H9 (cell line): ENCODE measurements around the gene LXN. TPM values are rescaled to one million over a fixed set of nuclear protein-coding genes. Genes with fewer than 3 reads are reported as not detected.

Experiments used
- DNase-seq: peaks from one replicate; pipeline ENCODE4 v3.0.0-alpha.2; 2017
- H2AFZ ChIP-seq: one replicate; pipeline ENCODE4 v1.6.1; 2013; ENCODE audit warnings: mild to moderate bottlenecking, low read length, control low read depth, moderate library complexity
- H2AK5ac ChIP-seq: 2 replicates; pipeline ENCODE4 v1.6.1; 2013; ENCODE audit warnings: low read length, control low read depth, mixed read lengths; ENCODE audit not compliant: insufficient read length
- H2BK120ac ChIP-seq: one replicate; pipeline ENCODE4 v1.6.1; 2013; ENCODE audit warnings: low read depth, mild to moderate bottlenecking, low read length, control low read depth, inconsistent platforms; ENCODE audit not compliant: poor library complexity, severe bottlenecking
- H2BK12ac ChIP-seq: 2 replicates; pipeline ENCODE4 v1.6.1; 2013; ENCODE audit warnings: low read length, control low read depth, mixed read lengths, low read depth; ENCODE audit not compliant: insufficient read length
- H2BK15ac ChIP-seq: 2 replicates; pipeline ENCODE4 v1.6.1; 2013; ENCODE audit warnings: low read depth, low read length, control low read depth
- H2BK20ac ChIP-seq: one replicate; pipeline ENCODE4 v1.6.1; 2013; ENCODE audit warnings: low read depth, mild to moderate bottlenecking, low read length, control low read depth, inconsistent platforms; ENCODE audit not compliant: poor library complexity, severe bottlenecking
- H2BK5ac ChIP-seq: 2 replicates; pipeline ENCODE4 v1.6.1; 2013; ENCODE audit warnings: low read length, control low read depth, mixed read lengths; ENCODE audit not compliant: insufficient read length
- H3K14ac ChIP-seq: 2 replicates; pipeline ENCODE4 v1.6.1; 2013; ENCODE audit warnings: low read length, control low read depth; ENCODE audit not compliant: insufficient read depth
- H3K18ac ChIP-seq: 2 replicates; pipeline ENCODE4 v1.6.1; 2013; ENCODE audit warnings: low read depth, mild to moderate bottlenecking, mixed read lengths, low read length, control low read depth; ENCODE audit not compliant: insufficient read length
- H3K23ac ChIP-seq: 2 replicates; pipeline ENCODE4 v1.6.1; 2013; ENCODE audit warnings: low read length, control low read depth, mixed read lengths, low read depth; ENCODE audit not compliant: insufficient read length
- H3K23me2 ChIP-seq: 2 replicates; pipeline ENCODE4 v1.6.1; 2013; ENCODE audit warnings: low read depth, mild to moderate bottlenecking, mixed read lengths, low read length, control low read depth; ENCODE audit not compliant: insufficient read length, poor library complexity, severe bottlenecking
- H3K27ac ChIP-seq: 2 replicates; pipeline ENCODE4 v1.5.1; 2013; ENCODE audit warnings: low read length, control low read depth, mixed read lengths, low read depth; ENCODE audit not compliant: insufficient read length
- H3K27me3 ChIP-seq: 2 replicates; pipeline ENCODE4 v1.6.1; 2013; ENCODE audit warnings: low read length, control low read depth, inconsistent platforms; ENCODE audit not compliant: insufficient read depth
- H3K4ac ChIP-seq: 2 replicates; pipeline ENCODE4 v1.6.1; 2013; ENCODE audit warnings: low read depth, mild to moderate bottlenecking, control low read depth, inconsistent platforms, low read length, moderate library complexity
- H3K4me1 ChIP-seq: 2 replicates; pipeline ENCODE4 v1.6.1; 2013; ENCODE audit warnings: low read length, control low read depth, inconsistent platforms; ENCODE audit not compliant: insufficient read depth
- H3K4me2 ChIP-seq: 2 replicates; pipeline ENCODE4 v1.6.1; 2013; ENCODE audit warnings: low read length, control low read depth, mixed read lengths; ENCODE audit not compliant: insufficient read length, insufficient read depth
- H3K56ac ChIP-seq: 2 replicates; pipeline ENCODE4 v1.6.1; 2013; ENCODE audit warnings: low read depth, mild to moderate bottlenecking, mixed read lengths, low read length, control low read depth; ENCODE audit not compliant: insufficient read length
- H3K79me1 ChIP-seq: 2 replicates; pipeline ENCODE4 v1.6.1; 2013; ENCODE audit warnings: low read depth, mild to moderate bottlenecking, moderate library complexity, low read length, control low read depth, inconsistent platforms; ENCODE audit not compliant: insufficient read depth, poor library complexity, severe bottlenecking
- H3K79me2 ChIP-seq: 2 replicates; pipeline ENCODE4 v1.6.1; 2013; ENCODE audit warnings: low read length, control low read depth, inconsistent platforms; ENCODE audit not compliant: insufficient read depth
- H3K9ac ChIP-seq: 2 replicates; pipeline ENCODE4 v1.6.1; 2013; ENCODE audit warnings: low read length, control low read depth, mixed read lengths; ENCODE audit not compliant: insufficient read length; ENCODE audit errors: extremely low read depth
- H3K9me3 ChIP-seq: one replicate; pipeline ENCODE4 v1.6.1; 2013; ENCODE audit warnings: low read depth, low read length, inconsistent platforms; ENCODE audit not compliant: control insufficient read depth
- H3T11ph ChIP-seq: one replicate; pipeline ENCODE4 v1.6.1; 2013; ENCODE audit warnings: mild to moderate bottlenecking, low read length, control low read depth, inconsistent platforms
- H4K20me1 ChIP-seq: one replicate; pipeline ENCODE4 v1.6.1; 2013; ENCODE audit not compliant: control insufficient read depth, insufficient read length, insufficient read depth
- H4K5ac ChIP-seq: 2 replicates; pipeline ENCODE4 v1.6.1; 2013; ENCODE audit warnings: low read depth, mild to moderate bottlenecking, mixed read lengths, low read length, control low read depth; ENCODE audit not compliant: insufficient read length
- H4K8ac ChIP-seq: replicated peaks from 2 replicates; pipeline ENCODE4 v1.6.1; 2013; ENCODE audit warnings: low read length, control low read depth, mixed read lengths, low read depth; ENCODE audit not compliant: insufficient read length
- H4K91ac ChIP-seq: 2 replicates; pipeline ENCODE4 v1.6.1; 2013; ENCODE audit warnings: low read depth, mild to moderate bottlenecking, moderate library complexity, mixed read lengths, low read length, control low read depth; ENCODE audit not compliant: insufficient read length
- H3K27ac Mint-ChIP-seq, 3 experiments: 2 replicates in 2 of 3; 3 replicates in 1 of 3; pipeline ENCODE4 v1.8.0; 2020 to 2021; ENCODE audit warnings: mixed read lengths in 3 of 3, mild to moderate bottlenecking in 1 of 3, moderate library complexity in 1 of 3
- H3K27me3 Mint-ChIP-seq: 2 replicates; pipeline ENCODE4 v1.8.0; 2021; ENCODE audit warnings: low read depth, mild to moderate bottlenecking, moderate library complexity, mixed read lengths
- H3K36me3 Mint-ChIP-seq, 3 experiments: 2 replicates in 2 of 3; 3 replicates in 1 of 3; pipeline ENCODE4 v1.8.0; 2020 to 2021; ENCODE audit warnings: low read depth in 3 of 3, mixed read lengths in 3 of 3; ENCODE audit not compliant: insufficient read depth in 1 of 3
- H3K4me1 Mint-ChIP-seq, 2 experiments: 2 replicates each; pipeline ENCODE4 v1.8.0; 2020; ENCODE audit warnings: mixed read lengths in 2 of 2
- H3K4me3 Mint-ChIP-seq, 2 experiments: 2 replicates in 1 of 2; 3 replicates in 1 of 2; pipeline ENCODE4 v1.8.0; 2020 to 2021; ENCODE audit warnings: mild to moderate bottlenecking in 2 of 2, mixed read lengths in 2 of 2, moderate library complexity in 1 of 2
- H3K9me3 Mint-ChIP-seq, 2 experiments: 2 replicates in 1 of 2; 3 replicates in 1 of 2; pipeline ENCODE4 v1.8.0; 2020; ENCODE audit warnings: mild to moderate bottlenecking in 2 of 2, mixed read lengths in 2 of 2, moderate library complexity in 1 of 2
- CTCF ChIP-seq: fragments of 200-600 bp; sonication (generic); conservative IDR thresholded peaks from 3 replicates; pipeline ENCODE4 v1.8.0; 2021; ENCODE audit warnings: antibody characterized with exemption, mild to moderate bottlenecking
- WGBS: extraction: QIAGEN DNeasy Blood & Tissue Kit; methylation state at CpG from one replicate; pipeline ENCODE4 v1.1.7; 2013; ENCODE audit warnings: missing lambda C conversion rate, low lambda C conversion rate, mixed read lengths; ENCODE audit not compliant: insufficient read length; ENCODE audit errors: extremely low coverage; 5-methylcytosine and 5-hydroxymethylcytosine counted together
- total RNA-seq: library from RNA; stranded (reverse); gene quantifications from 2 replicates; pipeline ENCODE4 v1.2.1, GENCODE V29; 2021

Gene LXN
- total RNA-seq, 1 experiment from 2014 or later, result 6.7 TPM

GRCh38 chr3:158712443-158712842 lies 40.0 kb upstream of the LXN start:
- no peak overlapping the region for H4K5ac ChIP-seq
- H3K79me1 ChIP-seq, result no peaks in the 10 kb centered on the region
- no peak overlapping the region for H3K27ac ChIP-seq
- H3K4me1 Mint-ChIP-seq, result peaks cover 15 to 17% of the 10 kb centered on the region in 2 experiments
- H3K9me3 ChIP-seq, result no peaks in the 10 kb centered on the region
- no peaks in the 10 kb centered on the region for H3K9me3 Mint-ChIP-seq
- H4K8ac ChIP-seq, result no peak overlapping the region
- no peaks in the 10 kb centered on the region for H4K20me1 ChIP-seq
- H3K27me3 Mint-ChIP-seq, result no peaks in the 10 kb centered on the region
- TF ChIP-seq CTCF, result no peak
- H3K56ac ChIP-seq, result no peak overlapping the region
- H3K4ac ChIP-seq, result no peak overlapping the region
- H3K14ac ChIP-seq, result no peak overlapping the region
- no peak overlapping the region for H2AK5ac ChIP-seq
- H3K36me3 Mint-ChIP-seq, result peaks cover 0 to 14% (median 0%) of the 10 kb centered on the region in 3 experiments; a peak in 2 of 7 replicates
- no peak overlapping the region for H3T11ph ChIP-seq
- no peak overlapping the region for H3K4me3 Mint-ChIP-seq
- no peaks in the 10 kb centered on the region for H3K79me2 ChIP-seq
- no peak for DNase-seq
- no peak overlapping the region for H2BK20ac ChIP-seq
- WGBS, result no CpG with 5 or more reads among the region's 1 CpG
- H2BK5ac ChIP-seq, result no peak overlapping the region
- H2AFZ ChIP-seq, result no peak overlapping the region
- no peak overlapping the region for H2BK120ac ChIP-seq
- H3K23ac ChIP-seq, result no peak overlapping the region
- no peak overlapping the region for H2BK15ac ChIP-seq
- no peaks in the 10 kb centered on the region for H3K27me3 ChIP-seq
- no peak overlapping the region for H4K91ac ChIP-seq
- H3K27ac Mint-ChIP-seq, result no peak overlapping the region
- no peaks in the 10 kb centered on the region for H3K4me1 ChIP-seq
- no peak overlapping the region for H3K4me2 ChIP-seq
- no peak overlapping the region for H2BK12ac ChIP-seq
- H3K18ac ChIP-seq, result no peak overlapping the region
- H3K23me2 ChIP-seq, result no peaks in the 10 kb centered on the region
- no peak overlapping the region for H3K9ac ChIP-seq
